ENCODE measurements around the gene SORBS2. TPM values are rescaled to one million over a fixed set of nuclear protein-coding genes. Genes with fewer than 3 reads are reported as not detected.
A peak's percentile ranks its signal among the peaks of the same experiment; 100 is the strongest.

Gene SORBS2
- total RNA-seq, 1 donor from 2014 or later, result 1,779 TPM

DNA sequence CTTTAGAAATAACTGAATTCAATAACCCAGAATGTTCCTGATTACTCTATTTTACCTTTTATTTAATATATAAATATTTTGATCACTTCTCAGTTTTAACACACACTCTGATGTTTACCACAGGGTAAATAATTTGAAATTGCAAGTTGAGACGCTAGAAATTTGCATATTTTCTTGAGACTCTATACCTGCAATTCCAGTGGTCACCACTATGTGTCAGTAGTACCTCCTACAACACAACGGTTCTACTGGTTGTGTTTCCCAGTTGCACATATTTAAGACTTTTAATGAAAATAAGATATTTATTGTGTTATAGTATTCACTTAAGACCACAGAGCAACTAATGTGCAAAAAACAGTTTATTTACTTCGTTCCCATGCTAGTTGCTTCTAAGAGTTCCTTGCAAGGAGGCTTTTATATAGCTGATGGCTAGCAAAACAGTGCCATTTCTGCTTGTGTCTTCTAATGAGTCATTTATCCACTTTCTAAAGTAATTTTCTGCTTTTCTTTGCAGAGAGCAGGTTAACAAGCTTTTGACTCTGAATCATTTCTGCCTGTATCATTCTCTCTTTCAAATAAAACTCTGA lies 177.8 kb downstream of the SORBS2 start:
- intact Hi-C loops (cut with DNase I), result no loop called here
- DNase-seq (ENCODE audit: low spot score), result no peak

DNA sequence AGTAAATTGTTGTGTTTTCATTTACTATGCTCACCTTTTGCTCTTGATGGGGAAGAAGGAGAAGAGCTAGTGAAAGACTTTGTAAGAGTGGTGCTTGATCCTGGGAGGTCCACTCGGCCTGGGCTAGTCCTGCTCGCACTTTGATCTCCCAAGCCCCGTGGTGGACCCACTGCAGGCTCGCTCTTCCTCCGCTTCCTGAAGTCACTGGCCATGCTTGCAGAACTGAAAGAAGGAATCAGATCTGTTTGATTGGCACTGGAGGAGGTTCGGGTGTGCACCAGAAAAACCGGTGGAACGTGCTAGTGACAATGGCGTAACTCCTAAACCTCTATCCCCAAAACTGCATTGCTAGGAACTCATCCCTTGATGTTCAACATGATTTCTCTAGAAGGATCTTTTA lies 185.2 kb downstream of the SORBS2 start:
- intact Hi-C loops (cut with DNase I), result no loop called here
- DNase-seq (ENCODE audit: low spot score), result no peak

DNA sequence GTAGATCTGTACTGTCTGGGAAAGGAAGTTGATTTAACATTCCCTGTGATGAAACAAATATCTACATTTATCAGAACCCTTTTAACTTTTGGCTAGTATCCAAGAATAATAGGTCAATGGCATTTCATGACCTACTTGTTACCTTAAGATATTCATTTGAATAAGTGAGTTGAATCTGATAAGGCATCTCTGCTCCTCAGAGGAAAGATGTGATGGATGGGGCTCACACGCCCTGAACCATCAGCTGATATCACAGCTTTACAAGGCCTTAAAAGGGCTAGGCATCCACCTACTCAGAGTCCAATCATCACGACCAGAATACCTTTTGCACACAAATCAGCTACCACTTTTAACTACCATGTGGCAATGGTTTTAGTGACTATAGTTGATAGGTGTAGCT lies 186.5 kb downstream of the SORBS2 start:
- intact Hi-C loops (cut with DNase I), result no loop called here
- no peak for DNase-seq (ENCODE audit: low spot score)

DNA sequence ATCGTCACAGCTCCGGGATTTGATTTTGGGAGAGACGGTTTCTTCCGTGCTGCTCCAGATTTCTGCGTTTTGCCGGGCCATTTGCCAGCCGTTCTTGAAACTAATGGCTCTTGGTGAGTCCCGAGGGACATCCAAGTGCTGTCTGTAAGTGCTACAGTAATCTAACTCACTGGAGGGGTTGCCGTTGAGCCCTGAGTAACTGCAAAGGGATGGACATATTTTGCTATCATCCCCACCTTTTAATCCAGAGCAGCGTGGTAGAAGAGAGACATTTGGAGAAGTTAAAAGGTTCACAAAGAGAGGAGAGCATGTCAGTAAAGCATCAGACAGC lies 187.8 kb downstream of the SORBS2 start:
- no peak for DNase-seq (ENCODE audit: low spot score)
- intact Hi-C loops (cut with DNase I), result no loop called here

DNA sequence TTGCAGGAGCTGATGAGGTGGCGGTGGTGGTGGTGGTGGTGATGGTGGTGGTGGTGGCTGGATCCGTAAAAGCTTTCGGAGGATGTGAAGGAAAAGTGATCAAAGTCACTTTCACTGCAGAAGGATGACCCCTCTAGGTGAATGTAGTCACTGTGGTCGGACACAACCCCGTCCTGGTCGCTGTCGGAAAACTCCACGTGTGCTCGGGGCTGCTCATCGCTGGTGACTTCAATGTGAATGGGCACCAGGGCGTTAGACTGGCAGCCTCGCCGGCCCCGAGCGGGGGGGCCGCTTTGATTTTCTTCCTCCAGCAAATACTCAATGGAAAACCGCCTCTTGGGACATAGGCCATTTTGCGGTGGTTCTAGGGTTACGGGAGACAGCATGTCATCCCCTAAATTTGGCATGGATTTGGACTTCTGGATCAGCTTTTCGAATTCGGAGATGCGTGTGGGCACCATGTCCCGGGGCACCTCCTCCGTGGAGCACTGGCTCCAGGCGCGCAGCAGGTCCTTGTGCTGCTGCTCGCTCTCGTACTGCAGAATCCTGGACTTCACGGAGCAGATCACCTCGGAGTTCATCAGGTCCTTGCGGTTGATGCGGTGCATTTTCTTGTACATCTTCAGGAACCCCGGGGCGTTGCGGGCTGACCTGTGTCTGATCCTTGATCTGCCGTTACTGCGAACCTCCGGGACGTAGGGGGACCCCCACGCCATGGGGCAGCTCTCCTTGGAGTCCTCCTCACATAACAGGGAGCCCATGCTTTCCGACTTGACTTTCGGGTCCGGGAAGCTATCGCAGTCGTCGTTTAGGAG lies 188.3 kb downstream of the SORBS2 start:
- DNase-seq (ENCODE audit: low spot score), result no peak
- intact Hi-C loops (cut with DNase I), result no loop called here

DNA sequence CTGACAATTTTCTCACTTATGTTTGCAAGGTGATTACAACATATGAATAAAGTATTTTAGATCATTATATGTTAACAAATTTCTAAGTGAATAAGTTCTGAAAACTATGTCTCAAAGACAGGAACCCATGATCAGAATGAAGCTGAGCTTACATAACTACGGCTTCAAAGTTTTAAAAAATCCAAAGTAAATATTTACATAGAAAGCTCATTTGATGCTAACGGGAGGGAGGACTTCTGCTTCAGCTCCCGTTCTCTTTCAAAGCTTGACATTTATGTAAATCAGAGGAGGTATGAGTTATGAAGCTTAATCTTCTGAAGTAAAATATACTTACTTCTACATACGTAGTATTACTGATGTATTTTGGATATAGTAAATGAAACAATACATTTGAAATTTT lies 203.8 kb downstream of the SORBS2 start:
- intact Hi-C loops (cut with DNase I), result no loop called here
- no peak for DNase-seq (ENCODE audit: low spot score)

DNA sequence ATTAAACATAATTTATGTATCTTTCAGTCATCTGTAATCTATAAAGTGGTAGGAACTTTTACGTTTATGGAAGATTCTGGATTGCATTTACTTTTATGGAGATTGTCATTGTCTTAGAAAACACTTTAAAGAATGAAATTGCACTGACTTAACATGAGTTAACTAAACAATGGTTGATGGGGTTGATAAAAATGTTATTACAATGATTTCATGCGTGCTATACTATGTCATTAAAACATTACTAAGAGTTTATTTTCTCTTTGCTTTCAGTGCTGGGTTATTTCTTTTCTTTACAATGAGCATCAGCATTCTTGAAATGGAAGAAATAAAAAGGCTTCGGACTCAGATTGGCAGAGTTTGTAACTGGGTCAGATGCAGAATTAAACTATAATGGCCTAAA lies 209.6 kb downstream of the SORBS2 start:
- DNase-seq (ENCODE audit: low spot score), result no peak
- intact Hi-C loops (cut with DNase I), result no loop called here

DNA sequence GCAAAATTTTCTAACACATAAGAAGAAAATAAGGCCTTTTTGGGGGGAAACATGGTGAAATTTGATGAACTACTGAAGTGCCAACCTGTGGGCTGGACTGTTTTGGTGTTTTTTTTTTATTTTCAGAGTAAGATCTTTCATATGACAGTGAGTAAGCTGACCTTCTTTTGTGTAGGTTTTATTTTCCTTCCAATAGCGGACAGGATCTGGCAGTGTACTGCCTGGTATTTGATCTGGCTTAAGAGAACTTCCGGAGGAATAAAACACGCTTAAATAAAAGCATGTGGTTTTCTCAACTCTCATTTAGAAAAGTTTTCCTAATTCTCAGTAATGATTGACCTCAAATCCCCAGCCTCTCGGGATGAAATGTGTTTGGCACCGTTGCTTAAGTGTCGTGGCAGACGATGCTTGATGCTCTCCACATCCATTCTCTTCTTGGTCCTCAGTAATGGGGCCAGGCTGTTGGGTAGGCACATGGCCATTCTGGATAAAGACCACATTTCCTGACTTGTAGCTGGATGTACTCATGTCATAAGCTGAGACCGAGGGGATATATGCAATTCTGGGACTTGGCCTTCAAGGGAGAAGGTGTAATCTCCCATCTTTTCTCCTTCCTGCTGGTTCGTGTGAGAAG lies 211.1 kb downstream of the SORBS2 start:
- no peak for DNase-seq (ENCODE audit: low spot score)
- intact Hi-C loops (cut with DNase I), result no loop called here

DNA sequence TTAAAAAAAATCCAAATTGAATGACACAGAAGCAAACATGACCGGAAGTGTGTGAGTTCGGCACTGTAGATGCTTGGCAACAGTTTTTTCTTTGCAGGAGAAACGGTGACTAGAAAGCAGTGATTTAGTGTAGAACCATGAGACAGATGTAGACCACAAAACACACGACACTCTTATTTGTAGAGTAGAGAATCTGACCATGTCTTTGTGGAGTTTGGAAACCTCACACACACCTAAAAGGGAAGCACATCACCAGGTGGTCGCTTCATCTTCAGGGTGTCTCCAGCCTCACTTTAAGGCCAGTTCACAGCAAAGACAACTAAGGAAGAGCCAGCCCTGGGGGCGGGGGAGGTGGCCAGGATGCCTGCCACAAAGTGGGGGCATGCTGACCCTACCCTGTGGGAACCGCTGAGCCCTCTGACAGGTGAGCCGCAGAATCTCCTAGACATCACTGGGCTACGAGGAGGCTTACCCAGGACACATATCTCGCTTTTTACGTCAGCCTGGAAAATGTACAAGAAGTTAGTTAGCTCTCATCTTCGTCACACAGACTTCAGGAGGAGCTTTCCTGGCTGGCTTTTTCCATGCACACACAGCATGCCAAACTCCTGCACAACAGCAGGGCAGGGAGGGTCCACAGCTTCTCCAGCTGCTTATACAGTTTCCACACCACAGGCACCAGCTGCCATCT lies 212.3 kb downstream of the SORBS2 start:
- DNase-seq (ENCODE audit: low spot score), result no peak
- intact Hi-C loops (cut with DNase I), result loop anchor here (10.0 kb wide), 2 partner anchors 395 to 455 kb away; partner anchors contain the start of genes CFAP97, SLC25A4 and SNX25

DNA sequence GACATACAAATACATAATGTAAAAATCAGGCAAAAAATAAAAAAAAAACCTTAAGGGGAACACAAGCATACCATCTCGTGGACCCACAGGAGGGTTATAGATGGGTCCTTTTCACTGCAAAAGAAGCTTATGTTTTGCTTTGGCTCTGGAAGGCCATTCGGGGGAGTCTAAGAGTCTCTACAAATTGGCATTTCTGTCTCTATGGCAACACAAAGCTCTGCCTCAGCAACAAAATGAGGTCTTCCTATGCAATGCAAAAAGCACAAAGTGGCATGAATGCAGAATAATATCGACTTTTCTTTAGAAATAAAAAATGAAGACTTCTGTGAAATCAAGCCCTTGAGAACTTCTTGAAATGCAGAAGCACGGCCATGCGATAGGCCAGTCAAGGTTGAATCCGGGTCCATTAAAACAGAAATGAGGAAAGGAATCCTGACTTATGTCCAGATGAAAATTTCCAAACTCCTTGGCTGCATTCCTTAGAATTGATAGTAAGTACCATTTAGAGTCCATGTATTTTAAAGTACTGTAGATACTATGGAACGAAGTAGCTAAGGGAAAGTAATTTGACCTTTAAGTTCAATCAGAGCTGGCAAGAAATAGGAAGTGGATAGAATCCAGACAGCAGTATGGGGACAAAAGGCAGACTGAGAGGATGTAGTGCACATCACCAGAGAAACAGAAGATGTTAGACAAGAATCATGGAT lies 213.0 kb downstream of the SORBS2 start:
- no peak for DNase-seq (ENCODE audit: low spot score)
- intact Hi-C loops (cut with DNase I), result loop anchor here (10.0 kb wide), 2 partner anchors 394 to 454 kb away; partner anchors contain the start of genes CFAP97, SLC25A4 and SNX25

DNA sequence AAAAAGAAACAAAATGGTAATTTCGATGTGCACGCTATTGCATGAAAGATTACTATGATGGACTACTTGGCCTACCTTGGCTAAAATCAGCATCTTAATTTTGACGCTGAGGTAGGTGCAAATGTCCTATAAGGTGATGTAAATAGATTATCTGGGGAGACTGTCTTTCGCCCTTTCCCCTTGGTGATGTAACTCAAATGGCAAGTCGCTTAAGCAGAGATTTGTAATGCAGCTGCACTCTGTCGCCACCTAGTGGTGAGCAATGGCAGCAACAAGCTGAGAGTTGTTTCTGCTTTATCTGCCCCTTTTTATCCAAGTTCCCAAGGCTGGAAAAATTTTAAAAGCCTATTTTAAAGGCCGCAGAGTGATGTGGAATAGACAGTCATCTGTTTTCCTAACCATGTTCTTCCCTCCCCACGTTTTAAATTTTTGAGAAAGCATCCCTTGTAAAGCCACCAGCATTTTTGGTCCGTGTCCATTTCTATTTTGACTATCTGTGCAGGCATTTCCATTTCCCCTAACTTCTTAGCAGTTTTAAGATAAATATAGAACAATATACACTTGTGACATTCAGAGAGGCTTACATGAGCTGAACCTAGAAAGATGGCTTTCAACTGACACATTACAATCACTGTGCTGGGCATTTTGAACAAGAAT lies 214.3 kb downstream of the SORBS2 start:
- intact Hi-C loops (cut with DNase I), result loop anchor here (2.0 to 10.0 kb wide), 4 partner anchors 63 to 453 kb away; partner anchors contain the start of genes CCDC110, CFAP97, PDLIM3 and SLC25A4
- peak; percentile 83 for DNase-seq (ENCODE audit: low spot score)

DNA sequence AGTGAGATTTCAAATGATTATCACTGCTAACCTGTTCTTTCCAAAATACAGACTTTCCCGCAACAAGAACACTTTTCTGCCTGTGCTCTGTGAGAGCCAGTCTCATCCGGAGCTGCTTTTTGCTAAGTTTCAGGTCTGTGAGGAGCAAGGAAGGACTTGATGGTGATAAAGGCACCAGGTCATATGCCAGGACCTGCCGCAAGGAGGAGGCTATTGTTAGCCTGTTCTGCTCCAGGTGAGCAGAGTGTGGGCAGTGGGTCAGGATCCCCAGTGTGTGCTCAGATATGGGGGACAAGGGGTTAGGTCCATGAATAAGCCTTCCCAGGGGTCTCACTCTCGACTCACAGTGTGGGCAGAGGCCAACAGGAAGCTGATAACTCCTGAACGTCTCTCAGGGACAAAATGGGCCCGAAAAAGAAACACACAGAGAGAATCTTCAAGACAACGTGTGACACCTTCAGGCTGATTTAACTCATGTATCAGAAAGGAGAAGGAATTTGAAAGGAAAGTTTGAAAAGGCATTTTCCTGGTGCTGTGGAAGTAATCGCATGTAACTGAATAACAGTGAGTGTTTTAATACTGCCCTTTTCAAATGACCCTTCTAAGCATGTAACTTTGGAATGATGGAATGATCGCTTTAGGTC lies 219.0 kb downstream of the SORBS2 start:
- no peak for DNase-seq (ENCODE audit: low spot score)
- intact Hi-C loops (cut with DNase I), result loop anchor here (10.0 kb wide), 2 partner anchors 388 to 448 kb away; partner anchors contain the start of genes CFAP97, SLC25A4 and SNX25

DNA sequence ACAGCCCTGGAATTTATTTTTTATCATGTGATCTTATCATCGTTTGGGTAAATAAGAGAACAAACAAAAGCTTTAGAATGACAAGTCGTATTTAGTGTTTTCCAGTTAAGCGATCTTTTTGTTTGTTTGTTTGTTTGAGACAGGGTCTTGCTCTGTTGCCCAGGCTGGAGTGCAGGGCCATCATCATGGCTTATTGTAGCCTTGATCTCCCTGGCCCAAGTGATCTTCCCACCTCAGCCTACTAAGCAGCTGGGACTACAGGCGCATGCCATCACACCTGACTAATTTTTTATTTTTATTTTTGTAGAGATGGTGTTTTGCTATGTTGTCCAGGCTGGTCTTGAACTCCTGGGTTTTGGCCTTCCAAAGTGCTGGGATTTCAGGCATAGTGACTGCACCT lies 219.6 kb downstream of the SORBS2 start:
- intact Hi-C loops (cut with DNase I), result loop anchor here (10.0 kb wide), 2 partner anchors 388 to 448 kb away; partner anchors contain the start of genes CFAP97, SLC25A4 and SNX25
- no peak for DNase-seq (ENCODE audit: low spot score)

DNA sequence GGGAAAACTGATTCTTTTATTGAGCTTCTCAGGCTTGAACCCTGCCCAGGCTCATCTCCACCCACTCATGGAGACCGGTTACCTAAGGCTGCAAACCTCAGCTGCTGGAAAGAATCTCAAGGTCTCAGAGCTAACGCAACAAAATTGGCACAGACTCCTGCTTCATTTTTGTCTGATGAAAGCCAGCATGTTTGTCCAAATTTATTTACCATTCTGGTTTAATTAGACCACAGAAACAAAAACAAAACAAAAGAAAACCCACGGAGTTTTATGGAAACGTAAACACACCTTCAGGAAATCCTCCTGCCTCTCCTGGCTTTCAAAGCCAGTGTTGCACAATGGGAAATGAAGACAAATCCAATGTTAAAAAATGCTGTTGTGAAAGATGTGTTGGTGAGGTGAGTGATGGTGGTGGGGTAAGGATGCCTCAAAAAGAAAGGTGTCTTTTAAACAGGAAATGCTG lies 220.3 kb downstream of the SORBS2 start:
- no peak for DNase-seq (ENCODE audit: low spot score)
- intact Hi-C loops (cut with DNase I), result loop anchor here (10.0 kb wide), 2 partner anchors 387 to 447 kb away; partner anchors contain the start of genes CFAP97, SLC25A4 and SNX25

DNA sequence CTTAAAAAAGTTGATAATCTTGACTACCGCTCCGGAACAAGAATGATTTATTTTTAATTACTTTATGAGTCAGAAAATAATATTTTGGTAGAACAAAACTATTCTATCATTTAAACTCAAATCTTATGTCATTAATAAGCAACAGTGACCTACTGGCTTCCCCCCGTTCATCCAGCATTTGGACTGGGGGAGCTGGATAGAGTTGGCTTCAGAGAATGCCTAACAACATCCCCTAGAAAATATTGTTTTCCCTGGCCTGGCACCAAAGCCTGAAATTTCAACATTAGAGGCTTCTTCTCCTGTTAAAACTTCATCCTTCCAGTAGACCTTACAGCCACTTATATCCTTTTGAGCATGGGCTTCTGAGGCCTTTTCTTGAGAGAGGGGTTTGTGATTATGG lies 221.0 kb downstream of the SORBS2 start:
- intact Hi-C loops (cut with DNase I), result loop anchor here (10.0 kb wide), 2 partner anchors 386 to 446 kb away; partner anchors contain the start of genes CFAP97, SLC25A4 and SNX25
- DNase-seq (ENCODE audit: low spot score), result no peak

DNA sequence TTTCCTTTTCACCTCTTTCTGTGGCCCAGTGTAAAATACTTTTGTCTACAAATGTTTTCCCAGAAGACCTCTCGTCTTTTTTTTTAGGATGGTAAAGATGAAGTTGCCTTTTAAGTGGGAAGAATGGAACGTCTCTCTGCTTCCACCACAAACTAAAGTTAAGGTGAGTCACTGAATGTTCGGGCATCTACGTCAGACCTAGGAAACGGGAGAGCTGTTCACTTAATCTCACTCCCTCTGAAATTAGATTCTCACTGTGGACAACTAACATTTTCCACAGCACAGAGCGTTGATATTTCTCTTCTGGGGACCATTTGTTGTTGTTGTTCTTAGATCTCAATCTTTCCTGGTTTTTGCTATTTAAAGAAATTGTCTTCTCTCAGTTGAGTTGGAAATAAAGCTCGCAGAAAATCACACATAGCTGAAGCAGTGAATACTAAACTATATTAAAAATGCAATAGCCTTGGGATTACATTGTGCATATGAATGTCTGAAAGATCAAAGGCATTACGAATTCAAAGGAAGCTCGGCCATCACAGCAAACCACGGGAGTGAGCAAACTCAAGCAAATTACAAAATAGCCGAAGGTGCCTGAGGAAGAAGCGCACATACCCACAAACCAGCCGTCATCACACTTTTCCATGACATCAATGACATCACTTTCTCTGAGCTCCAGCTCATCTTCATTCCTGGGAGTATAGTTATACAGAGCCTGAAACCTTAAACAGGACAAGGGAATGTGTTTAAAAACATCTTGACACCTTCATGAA lies 222.7 kb downstream of the SORBS2 start:
- intact Hi-C loops (cut with DNase I), result no loop called here
- DNase-seq (ENCODE audit: low spot score), result no peak

DNA sequence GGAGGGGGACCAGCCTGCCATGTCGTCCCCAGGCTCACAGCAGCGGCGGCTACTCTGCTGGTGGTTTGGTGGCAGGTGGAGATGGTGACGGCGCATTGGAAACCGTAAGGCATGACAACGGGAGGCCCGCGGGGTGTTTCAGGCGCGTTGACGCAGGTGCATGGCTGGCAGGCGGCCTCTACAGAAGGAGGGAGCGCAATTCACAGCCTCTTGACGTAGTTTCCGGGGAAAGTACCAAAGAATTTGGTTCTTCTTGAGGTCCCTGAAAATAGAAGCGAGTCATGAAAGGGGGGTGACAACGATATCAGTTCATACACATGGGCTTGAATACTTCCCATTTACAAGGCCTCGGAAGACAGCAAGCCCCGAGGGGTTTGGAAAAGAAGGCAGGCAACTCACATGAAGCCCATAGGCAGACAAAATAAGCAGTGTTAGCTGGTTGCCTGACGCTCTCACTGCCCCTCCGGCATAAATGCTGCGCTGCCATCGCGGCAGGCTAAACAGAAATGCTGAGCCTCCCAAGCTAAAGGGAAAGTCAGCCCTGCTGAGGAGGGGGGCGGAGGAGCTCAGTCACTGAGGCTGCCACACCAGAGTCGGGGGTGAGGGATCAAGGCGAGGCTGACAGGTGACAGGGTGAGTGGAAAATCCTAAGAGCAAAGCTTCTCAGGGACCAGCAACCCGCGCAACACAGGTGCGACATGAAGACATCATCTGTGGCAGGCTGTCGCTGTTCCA lies 224.4 kb downstream of the SORBS2 start:
- no peak for DNase-seq (ENCODE audit: low spot score)
- intact Hi-C loops (cut with DNase I), result no loop called here
